ENCODE measurements around the gene LYRM4. TPM values are rescaled to one million over a fixed set of nuclear protein-coding genes. Genes with fewer than 3 reads are reported as not detected.

The LYRM4 gene
- total and polyA plus RNA-seq, 2 donors (not counting 1 experiment from before 2014, with no cell fraction given), result 22.1 to 29.5 TPM

DNA sequence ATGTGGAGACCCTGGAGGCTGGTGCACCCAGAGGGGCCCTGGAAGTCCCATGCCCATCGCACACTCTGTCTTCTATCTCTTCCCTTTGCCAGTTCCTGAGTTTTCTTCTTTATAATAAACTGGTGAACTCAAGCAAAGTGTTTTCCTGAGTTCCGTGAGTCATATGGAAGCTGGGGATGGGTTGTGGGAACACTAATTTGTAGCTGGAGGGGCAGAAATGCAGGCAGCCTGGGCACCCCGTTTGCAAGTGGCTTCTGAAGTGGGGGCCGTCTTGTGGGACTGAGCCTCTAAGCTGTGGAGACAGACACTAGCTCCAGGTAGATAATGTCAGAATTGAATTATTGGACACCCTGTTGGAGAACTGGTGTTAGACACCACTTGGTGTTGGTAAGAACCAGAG is 178.8 kb downstream of the LYRM4 start:
- 97% methylated on average over 3 of the region's 4 CpGs for WGBS (ENCODE audit: insufficient coverage)
- Histone ChIP-seq H3K9ac (ENCODE audit: low read length) (no peak overlapping the region), H3K9me3 (ENCODE audit: control extremely low read depth in 1 of 3, control insufficient read depth in 2 of 3, insufficient read depth in 1 of 3, low read length in 2 of 3) (peaks cover 0 to 9% (median 0%) of the 10 kb centered on the region in 3 donors), H3K79me2 (ENCODE audit: control insufficient read depth, insufficient read depth, low read length) (no peaks in the 10 kb centered on the region), H2AFZ (ENCODE audit: insufficient read depth, low read depth, low read length, poor library complexity, severe bottlenecking) (no peak overlapping the region), H3K27ac (ENCODE audit: low read length in 2 of 2) (no peak overlapping the region), H3K27me3 (replicated peaks in 1 of 4; ENCODE audit: control extremely low read depth in 1 of 4, control insufficient read depth in 3 of 4, insufficient read depth in 4 of 4, low read length in 3 of 4) (peaks cover 0 to 33% (median 8%) of the 10 kb centered on the region in 4 experiments), H3K4me2 (replicated peaks; ENCODE audit: low read depth, low read length, poor library complexity, severe bottlenecking) (no peak overlapping the region), H3K4me1 (ENCODE audit: control insufficient read depth in 2 of 2, insufficient read depth in 2 of 2, low read length in 2 of 2) (peaks cover 8 to 18% of the 10 kb centered on the region in 2 donors), H3K4me3 (ENCODE audit: control extremely low read depth in 1 of 5, extremely low read depth in 1 of 5, insufficient read depth in 1 of 5, low read depth in 2 of 5, low read length in 4 of 5) (no peak overlapping the region), H3K36me3 (replicated peaks in 1 of 2; ENCODE audit: control extremely low read depth in 1 of 2, control insufficient read depth in 1 of 2, extremely low read depth in 1 of 2, insufficient read depth in 2 of 2, low read length in 1 of 2) (no peaks in the 10 kb centered on the region), H4K20me1 (ENCODE audit: control insufficient read depth, insufficient read depth, low read length, poor library complexity, severe bottlenecking) (no peaks in the 10 kb centered on the region)
- TF ChIP-seq, protein P1, sequence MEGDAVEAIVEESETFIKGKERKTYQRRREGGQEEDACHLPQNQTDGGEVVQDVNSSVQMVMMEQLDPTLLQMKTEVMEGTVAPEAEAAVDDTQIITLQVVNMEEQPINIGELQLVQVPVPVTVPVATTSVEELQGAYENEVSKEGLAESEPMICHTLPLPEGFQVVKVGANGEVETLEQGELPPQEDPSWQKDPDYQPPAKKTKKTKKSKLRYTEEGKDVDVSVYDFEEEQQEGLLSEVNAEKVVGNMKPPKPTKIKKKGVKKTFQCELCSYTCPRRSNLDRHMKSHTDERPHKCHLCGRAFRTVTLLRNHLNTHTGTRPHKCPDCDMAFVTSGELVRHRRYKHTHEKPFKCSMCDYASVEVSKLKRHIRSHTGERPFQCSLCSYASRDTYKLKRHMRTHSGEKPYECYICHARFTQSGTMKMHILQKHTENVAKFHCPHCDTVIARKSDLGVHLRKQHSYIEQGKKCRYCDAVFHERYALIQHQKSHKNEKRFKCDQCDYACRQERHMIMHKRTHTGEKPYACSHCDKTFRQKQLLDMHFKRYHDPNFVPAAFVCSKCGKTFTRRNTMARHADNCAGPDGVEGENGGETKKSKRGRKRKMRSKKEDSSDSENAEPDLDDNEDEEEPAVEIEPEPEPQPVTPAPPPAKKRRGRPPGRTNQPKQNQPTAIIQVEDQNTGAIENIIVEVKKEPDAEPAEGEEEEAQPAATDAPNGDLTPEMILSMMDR (IDR thresholded peaks at IDR 0.05), result no peak
- no peak for TF ChIP-seq EZH2 (IDR thresholded peaks at IDR 0.05; ENCODE audit: borderline replicate concordance, insufficient read depth, low read depth, low read length, poor library complexity, severe bottlenecking)
- DNase-seq (no peak), ATAC-seq (ENCODE audit: low read depth) (no peak)
- ChIA-PET POLR2A (no interaction called here), CTCF (no interaction called here)
- no peak overlapping the region for H3K4me3 Mint-ChIP-seq
- no peak overlapping the region for H3K27ac Mint-ChIP-seq
- peaks cover 9% of the 10 kb centered on the region for H3K4me1 Mint-ChIP-seq
- peaks cover 15% of the 10 kb centered on the region for H3K27me3 Mint-ChIP-seq
- intact Hi-C loops (cut with micrococcal nuclease), result loop anchor here (10.0 kb wide), 1 partner anchor 53 kb away; no protein-coding TSS in a partner anchor
- no peaks in the 10 kb centered on the region for H3K9me3 Mint-ChIP-seq (ENCODE audit: insufficient read depth)

DNA sequence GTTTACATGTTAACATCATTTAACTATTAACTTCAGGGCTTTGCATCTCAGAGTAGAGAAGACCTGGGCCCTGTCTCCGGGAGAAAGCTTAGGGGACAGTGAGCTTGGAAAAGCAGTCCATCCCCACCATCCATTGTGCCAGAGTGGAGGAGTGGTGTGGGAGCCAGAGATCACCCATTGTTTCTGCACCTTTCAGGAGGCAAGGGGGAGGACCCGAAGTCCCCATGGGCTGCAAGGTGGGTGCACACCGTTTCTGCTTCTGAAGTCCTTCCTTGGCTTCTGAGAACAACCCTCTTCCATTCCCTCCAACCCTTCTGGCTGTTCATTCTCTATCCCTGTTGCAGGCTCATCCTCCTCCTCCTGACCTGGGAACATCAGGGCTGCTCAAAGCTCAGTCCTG is 179.6 kb downstream of the LYRM4 start:
- H3K27ac ChIP-seq (ENCODE audit: low read length in 2 of 2), result no peak overlapping the region
- WGBS (ENCODE audit: insufficient coverage), result 67% methylated on average over 1 of the region's 3 CpGs
- ChIA-PET POLR2A (no interaction called here), CTCF (interaction anchor here (0.7 kb wide), 1 partner anchor 740 kb away, joined by 3 read pairs; no protein-coding TSS in a partner anchor)
- H3K9ac ChIP-seq (ENCODE audit: low read length), result no peak overlapping the region
- intact Hi-C loops (cut with micrococcal nuclease), result loop anchor here (10.0 kb wide), 1 partner anchor 54 kb away; no protein-coding TSS in a partner anchor
- H3K79me2 ChIP-seq (ENCODE audit: control insufficient read depth, insufficient read depth, low read length), result no peaks in the 10 kb centered on the region
- peaks cover 0 to 25% (median 5%) of the 10 kb centered on the region in 4 experiments for H3K27me3 ChIP-seq (replicated peaks in 1 of 4; ENCODE audit: control extremely low read depth in 1 of 4, control insufficient read depth in 3 of 4, insufficient read depth in 4 of 4, low read length in 3 of 4)
- TF ChIP-seq, protein P1 (IDR thresholded peaks at IDR 0.05), result no peak
- TF ChIP-seq EZH2 (IDR thresholded peaks at IDR 0.05; ENCODE audit: borderline replicate concordance, insufficient read depth, low read depth, low read length, poor library complexity, severe bottlenecking), result no peak
- no peaks in the 10 kb centered on the region for H4K20me1 ChIP-seq (ENCODE audit: control insufficient read depth, insufficient read depth, low read length, poor library complexity, severe bottlenecking)
- Mint-ChIP-seq H3K4me3 (no peak overlapping the region), H3K9me3 (ENCODE audit: insufficient read depth) (no peaks in the 10 kb centered on the region), H3K27ac (no peak overlapping the region), H3K4me1 (peaks cover 4% of the 10 kb centered on the region), H3K27me3 (peaks cover 16% of the 10 kb centered on the region)
- ATAC-seq (ENCODE audit: low read depth) (no peak), DNase-seq (no peak)
- H3K4me2 ChIP-seq (replicated peaks; ENCODE audit: low read depth, low read length, poor library complexity, severe bottlenecking), result no peak overlapping the region
- H2AFZ ChIP-seq (ENCODE audit: insufficient read depth, low read depth, low read length, poor library complexity, severe bottlenecking), result no peak overlapping the region
- H3K36me3 ChIP-seq (replicated peaks in 1 of 2; ENCODE audit: control extremely low read depth in 1 of 2, control insufficient read depth in 1 of 2, extremely low read depth in 1 of 2, insufficient read depth in 2 of 2, low read length in 1 of 2), result no peaks in the 10 kb centered on the region
- no peak overlapping the region for H3K4me3 ChIP-seq (ENCODE audit: control extremely low read depth in 1 of 5, extremely low read depth in 1 of 5, insufficient read depth in 1 of 5, low read depth in 2 of 5, low read length in 4 of 5)
- peaks cover 0 to 1% (median 0%) of the 10 kb centered on the region in 3 donors for H3K9me3 ChIP-seq (ENCODE audit: control extremely low read depth in 1 of 3, control insufficient read depth in 2 of 3, insufficient read depth in 1 of 3, low read length in 2 of 3)
- peaks cover 6 to 10% of the 10 kb centered on the region in 2 donors for H3K4me1 ChIP-seq (ENCODE audit: control insufficient read depth in 2 of 2, insufficient read depth in 2 of 2, low read length in 2 of 2)
